HG03025 (cell line): ENCODE measurements around the gene DNAJC22.
"Not testable (repeated sequence)": the region's sequence is repeated elsewhere in the genome, so short reads cannot be mapped to it uniquely, and the experiment has no call there.

Experiments used
- ATAC-seq: cut with Tn5 transposase; IDR thresholded peaks from one replicate; pipeline ENCODE4 v1.9.1; 2021; ENCODE audit warnings: mild to moderate bottlenecking, moderate library complexity; ENCODE audit not compliant: unreplicated experiment, low FRiP score

The DNAJC22 gene

DNA sequence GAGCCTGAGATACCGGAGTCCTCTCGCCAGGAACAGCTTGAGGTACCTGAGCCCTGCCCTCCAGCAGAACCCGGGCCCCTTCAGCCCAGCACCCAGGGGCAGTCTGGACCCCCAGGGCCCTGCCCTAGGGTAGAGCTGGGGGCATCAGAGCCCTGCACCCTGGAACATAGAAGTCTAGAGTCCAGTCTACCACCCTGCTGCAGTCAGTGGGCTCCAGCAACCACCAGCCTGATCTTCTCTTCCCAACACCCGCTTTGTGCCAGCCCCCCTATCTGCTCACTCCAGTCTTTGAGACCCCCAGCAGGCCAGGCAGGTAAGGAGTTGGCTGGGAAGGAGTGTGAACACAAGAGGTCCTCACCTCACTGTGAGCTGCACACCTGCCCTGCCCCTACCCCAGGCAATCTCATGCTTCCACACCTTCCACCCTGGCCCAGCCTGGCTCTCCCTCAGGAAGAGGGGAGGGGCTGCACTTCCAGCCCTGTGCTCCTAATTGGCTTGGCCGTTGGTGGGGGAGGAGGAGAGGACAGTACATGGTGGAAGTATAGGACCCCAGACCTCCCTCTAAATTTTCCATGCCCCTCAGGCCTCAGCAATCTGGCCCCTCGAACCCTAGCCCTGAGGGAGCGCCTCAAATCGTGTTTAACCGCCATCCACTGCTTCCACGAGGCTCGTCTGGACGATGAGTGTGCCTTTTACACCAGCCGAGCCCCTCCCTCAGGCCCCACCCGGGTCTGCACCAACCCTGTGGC, 15.9 kb upstream of the DNAJC22 start:
- ATAC-seq: no peak

DNA sequence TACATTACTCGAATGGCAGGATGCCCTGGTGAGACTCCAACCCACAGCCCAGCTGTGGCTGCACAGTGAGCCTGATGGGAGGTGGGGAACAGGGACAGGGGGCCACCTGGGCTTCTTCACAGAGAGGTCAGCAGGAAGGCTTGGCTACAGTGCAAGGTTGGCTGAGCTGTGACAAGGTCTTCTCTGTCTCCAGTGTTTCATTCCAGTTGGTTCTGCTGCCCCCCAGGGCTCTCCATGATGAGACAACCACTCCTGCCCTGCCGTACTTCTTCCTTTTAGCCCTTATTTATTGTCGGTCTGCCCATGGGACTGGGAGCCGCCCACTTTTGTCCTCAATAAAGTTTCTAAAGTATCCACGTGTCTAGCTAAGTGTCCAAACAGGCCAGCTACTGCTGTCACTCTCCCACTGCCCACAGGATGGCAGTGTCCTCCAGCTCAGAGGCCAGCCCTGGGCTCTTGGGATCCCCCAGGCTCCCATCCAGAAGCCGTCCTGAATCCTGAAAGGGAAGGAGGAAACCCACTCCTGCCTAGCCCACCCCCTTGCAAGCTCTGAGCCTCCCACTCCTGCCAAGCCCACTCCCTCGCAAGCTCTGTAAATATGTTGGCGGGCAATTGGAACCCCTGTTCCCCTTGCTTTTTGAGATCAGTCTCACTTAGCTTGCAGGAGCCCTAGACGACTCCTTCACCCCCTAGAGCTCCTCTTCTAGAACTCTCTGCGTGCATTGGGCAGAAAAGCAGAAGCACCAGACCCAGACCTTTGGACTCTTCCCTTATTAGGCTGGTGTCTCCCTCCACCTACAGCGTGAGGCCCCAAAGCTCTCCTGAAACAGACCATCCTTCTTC, 15.1 kb upstream of the DNAJC22 start:
- ATAC-seq: no peak

DNA sequence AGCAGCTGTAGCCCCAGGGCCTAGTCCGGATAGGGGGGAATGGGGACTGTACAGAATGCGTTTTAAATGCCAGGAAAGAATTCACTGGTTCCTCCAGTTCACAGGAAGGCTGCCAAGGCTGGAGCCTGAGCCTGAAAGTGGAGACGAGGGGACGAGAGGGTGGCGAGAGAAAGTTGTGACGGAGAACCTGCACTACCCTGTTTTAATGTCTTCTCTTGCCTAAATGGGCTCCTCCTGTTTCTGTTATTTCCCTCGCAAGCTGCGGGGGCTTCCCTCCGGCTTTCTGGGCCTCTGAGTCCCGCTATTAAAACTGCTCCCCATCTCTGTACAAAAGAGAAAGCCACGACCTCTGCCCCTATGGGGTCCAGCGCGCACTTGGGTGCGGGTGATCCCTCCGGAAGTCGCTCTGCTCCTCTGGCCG, 14.2 kb upstream of the DNAJC22 start:
- no peak for ATAC-seq

DNA sequence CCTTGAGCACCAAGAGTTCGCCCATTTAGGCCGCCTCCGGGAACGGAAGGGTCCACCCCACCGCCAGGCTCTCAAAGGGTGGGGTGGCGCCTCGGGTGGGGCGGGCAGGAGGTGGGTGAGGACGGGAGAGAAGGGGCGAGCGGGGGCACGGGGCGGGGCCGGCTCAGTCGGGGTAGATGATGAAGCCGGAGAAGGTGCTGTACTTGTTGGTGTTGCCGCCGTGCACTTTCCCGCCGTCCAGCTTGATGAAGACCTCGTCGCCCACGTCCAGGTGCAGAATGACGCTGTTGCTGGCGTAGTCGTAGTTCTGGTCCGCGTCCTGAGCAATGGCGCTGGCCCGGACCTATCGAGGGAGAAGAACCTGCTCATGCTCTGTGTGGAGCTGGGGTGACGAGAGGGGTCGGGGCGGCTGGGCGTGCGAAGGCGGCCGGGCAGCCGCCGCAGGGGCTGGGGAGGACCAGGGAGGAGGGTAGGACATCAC, 13.8 kb upstream of the DNAJC22 start:
- no peak for ATAC-seq

DNA sequence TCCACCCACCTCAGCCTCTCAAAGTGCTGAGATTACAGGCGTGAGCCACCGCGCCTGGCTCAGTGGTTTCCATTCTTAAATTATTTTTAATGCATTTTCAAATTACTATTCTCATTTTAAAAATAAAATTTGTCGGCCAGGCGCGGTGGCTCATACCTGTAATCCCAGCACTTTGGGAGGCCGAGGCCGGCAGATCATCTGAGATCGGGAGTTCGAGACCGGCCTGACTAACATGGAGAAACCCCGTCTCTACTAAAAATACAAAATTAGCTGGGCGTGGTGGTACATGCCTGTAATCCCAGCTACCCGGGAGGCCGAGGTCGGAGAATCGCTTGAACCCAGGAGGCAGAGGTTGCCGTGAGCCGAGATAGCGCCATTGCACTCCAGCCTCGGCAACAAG, 12.9 kb upstream of the DNAJC22 start:
- ATAC-seq: not testable (repeated sequence)

DNA sequence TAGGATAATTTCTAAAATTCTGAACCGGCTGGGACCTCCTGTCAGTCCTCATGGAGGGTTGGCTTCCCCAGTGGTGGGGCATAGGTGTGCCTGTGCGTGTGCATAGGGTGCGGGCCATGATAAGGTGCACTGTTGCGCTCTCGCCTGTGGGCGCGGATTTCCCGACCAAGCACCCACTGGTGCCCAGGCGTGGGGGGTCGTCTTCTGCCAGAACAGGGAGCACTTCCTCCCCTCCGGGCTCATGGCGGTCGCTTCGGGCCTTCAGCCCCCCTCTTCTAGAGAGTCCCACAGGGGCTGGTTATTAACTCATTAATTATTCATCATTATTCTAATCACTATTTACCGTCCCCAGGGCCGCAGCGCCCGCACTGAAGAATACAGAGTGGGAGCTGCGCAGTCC, 12.5 kb upstream of the DNAJC22 start:
- ATAC-seq: no peak

DNA sequence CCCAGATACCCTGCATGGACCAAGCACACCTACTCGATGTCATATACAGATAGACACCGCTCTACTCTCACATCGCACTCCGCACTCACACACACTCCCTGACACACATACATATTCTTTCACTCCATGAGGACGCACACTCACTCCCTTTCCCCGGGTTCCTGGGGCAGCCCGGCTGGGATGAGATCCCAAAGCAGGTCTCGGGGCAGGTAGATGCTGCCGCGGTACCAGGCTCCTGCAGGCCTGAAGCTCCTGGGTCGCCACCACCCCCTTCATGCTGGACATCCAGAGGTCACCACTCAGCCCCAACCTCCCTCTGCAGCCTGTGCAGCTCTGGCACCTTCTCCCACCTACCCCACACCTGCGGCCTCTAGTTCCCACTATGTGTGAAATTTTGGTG, 12.0 kb upstream of the DNAJC22 start:
- no peak for ATAC-seq

DNA sequence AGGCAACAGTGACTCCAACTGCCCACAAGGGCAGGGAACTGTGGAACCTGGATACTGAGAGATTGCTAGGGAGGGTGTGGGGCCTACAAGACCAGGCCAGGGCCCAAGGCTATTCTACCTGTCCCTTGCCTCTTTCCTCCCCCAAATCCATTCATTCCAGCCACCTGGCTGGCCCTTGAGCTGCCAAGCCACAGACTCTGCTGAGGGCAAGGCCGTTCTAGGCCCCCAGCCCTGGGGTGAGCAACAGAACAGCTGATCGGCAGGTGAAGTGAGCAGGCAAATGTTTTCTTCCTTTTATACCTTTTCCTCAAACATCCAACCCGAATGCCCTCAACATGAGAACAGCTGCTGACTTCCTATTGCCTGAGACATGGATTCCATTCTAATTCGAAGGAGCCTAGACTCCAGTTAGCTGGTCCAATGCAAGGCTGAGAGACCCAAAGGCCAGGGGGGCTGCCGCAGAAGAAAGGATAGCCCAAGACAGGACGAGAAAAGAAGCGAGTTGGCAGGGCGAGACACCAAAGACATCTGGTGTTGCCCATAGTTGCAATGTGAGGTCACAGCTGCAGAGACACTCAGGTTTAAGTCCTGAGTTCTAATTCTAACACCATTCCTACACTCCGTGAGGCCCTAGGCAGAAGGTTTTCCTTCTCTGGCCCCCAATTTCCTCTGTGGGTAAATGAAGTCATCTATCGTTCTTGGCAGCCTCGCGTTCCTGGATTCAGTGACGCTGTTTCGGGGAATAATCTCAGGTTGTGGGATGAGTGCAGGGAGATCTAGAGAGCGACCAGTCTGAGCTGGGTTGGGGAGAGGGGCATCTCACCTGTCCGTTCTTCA, 11.4 kb upstream of the DNAJC22 start:
- ATAC-seq: no peak

DNA sequence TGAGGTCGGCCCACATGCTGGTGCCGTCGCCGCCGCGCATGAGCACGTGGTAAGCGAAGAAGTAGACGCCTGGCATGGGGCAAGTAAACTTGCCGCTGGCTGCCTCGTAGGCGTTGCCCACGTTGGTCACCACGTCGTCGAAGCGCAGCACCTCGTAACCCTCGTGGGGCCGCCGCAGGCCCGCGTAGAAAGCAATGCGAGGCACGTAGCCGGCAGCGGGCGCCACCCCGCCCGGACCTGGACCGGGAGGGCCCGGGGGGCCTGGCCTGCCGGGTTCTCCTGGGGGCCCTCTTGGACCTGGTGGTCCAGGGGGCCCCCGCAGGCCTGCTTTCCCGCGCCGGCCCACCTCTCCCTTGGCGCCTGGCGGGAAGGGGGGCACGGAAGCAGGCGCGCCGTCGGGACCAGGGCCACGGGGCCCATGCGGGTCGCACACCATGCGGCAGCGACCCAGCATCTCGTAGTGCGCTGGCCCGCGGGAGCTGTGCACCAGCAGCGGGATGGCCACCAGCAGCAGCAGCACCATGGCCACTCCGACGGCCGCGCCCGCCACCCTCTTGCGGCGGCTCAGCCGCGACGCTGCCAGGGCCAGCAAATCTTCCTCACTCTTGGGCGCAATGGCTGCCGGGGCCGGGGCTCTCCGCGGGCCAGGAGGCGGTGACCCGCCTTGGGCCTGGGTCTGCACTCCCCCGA, 10.6 kb upstream of the DNAJC22 start:
- ATAC-seq: no peak

DNA sequence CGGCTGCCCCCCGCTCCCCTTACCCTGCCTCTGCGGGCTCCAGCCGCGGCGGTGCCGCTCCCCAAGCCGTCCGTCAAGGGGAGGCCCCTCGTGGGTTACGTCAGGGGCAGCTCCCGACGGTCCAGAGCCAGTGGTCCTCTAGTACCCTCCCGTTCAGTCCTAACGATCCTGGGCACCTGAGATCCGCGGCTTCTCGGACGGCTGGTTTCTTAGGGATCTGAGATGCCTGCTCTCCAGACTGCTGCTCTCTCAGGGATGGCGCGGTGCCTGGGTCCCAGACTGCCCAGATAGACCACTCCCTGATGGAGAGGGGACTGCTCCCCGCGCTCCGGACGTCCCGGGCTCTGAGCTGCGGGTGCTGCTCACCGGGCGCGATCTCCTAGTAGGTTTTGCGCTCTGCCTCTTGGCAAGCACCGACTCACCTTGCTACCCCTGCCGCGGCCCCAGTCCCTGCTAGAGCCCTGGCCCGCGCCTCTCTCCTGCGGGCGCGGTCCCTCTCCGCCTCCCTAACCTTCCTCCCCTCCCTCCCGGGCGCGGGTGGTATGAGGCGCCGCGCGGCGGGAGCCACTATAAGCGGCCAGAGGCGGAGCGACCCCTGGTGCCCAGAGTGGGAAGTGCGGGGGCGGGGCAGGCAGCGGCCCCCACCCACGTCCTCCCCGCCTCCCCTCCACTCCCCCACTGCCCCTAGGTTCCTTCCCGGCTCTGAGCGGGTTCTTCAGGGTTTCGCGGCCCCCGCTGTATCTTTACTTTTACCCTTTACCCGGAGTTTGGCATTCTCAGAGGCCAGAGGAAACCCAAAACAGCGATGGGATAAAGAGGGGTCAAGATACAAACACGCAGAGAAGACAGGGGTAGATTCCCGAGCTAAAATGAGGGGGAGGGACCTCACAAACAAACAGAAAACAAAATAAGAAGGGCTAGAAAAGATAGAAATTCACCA, 9.8 kb upstream of the DNAJC22 start, which contains the start of gene C1QL4:
C1QL4 (minus strand) TSS at position 544 of the 940 bp plus-strand sequence. CDS start 711 bp downstream, outside the sequence.
- peak; percentile 48 for ATAC-seq

DNA sequence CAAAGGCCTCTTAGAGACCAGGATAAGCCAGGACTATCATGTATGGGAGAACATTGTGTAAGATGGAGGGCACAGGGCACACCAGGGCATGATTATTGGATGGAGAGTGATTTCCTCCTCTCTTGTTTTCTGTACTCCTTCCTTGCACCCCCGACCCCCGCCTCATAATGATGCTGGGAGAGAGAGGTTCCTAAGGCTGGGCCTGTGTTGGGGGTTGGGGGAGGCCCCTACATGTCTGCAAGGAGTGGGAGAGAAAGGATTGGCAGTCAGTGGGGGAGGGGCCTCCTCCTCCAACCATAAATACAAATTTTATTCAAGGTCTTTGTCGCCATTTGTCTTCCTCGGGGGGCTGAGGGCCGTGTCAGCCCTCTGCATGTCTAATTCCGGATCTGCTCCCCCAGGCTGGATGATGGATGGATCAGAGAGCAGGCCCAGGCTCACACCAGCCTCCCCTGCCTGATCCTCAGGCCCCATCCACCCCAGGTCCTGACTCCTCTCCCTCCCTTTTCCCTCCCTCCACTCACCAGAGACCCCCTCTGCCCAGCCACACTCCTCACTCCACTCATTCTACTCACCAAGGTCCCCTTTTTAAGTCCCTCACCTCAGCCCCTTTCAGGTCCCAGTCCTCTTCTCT, 7.7 kb upstream of the DNAJC22 start:
- no peak for ATAC-seq

DNA sequence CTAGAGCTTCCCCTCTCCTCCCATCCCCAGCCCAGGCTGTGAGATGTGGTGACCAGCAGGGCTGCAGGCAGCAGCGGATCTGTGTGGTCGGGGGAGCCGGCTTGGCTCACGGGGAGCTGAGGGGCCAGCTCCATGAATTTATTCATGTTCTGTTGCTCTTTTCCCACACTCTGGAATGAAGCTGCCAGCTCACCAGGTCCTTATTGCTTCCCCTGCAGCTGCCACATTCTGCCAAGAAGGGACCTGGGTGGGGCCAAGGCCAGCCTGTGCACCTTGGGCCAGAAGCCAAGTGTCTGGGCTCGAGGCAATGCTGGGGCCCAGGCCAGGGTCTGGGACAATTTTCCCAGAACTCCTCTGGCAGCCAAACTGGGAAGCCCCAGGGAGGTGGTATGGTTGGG, 7.2 kb upstream of the DNAJC22 start:
- ATAC-seq: no peak

DNA sequence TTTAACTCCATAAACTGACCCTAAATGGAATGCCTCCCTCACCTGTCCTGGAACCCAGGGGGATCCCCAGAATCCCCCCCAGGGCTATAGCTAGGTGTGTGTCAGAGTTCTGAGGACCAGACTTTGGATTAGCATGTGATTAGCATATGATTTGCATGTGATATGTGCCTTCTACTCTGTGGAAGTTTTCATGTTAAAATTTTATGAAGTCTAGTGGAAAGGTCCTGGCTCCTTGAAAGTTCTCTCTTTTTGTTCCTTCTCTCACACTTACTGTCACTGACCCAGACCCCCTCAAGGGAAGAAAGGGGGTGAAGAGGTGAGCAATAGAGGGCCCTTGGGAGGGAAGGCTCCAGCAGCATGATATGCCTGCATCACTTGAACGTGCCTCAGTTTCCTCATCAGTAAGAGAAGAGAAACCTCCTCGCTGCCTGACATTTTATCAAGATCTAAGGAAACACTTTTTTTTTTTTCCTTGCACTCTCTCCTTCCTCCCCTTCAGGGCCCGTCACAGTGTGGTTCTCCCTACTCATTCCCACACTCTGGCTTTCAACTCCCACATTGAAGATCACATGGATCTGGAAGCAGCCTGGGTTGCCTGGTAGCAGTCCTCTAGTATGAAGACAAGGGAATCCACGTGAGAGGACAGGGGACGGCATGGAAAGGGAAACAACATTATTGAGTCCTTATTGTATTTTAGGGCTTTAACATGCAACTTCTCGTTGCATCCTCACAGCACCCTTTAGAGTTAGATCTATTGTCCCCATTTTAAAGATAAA, 6.4 kb upstream of the DNAJC22 start:
- ATAC-seq: no peak

DNA sequence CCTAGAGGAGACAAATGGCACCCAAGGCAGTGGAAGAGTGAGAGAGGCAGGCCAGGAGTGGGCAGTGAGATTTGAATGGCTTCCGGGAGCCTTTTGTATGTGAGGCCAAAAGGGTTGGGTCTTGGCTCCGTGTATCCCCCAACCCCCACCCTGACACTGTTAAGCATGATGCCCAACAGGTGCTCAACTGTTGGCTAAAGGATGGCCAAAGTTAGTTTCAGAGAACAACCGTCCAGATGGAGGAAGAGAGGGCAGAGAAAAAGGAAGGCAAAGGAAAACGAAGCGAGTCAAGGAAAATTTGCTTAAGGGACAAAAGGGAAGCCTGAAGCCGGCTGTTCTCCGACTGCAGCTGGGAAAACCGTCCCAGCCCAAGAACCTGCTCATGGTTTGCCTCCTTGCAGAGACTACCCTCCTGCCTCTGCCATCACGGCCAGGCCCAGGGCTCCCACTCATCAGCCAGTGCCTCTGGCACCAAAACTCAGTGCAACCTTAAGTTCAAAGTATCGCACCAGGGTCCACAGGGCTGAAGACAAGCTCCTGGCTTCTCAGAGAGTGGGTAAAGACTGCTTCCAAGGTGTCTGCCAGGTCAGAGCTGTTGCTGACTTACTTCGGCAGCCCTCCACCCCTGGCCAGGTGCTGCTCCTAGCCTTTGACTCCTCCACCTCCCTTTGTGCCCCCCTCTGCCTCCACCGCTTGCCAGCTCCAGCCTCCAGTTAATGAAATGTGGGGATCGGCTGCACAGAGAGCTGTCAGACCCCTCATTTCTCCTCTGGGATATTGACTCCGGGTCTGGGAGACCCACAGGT, 5.5 kb upstream of the DNAJC22 start:
- no peak for ATAC-seq

DNA sequence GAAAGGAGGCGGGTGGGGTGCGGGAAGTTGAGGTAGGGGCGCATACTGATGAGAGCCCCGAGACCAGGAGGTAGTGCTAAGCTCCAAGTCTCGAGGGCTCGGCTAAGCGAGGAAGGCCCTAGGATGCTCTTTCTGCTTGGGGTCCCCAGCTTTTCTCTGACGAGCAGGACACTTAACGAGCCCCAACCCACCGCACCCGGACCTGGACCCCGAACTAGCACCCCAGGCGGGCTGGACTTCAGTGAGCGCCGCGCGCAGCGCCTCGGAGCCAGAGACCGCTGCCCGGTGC, 5.0 kb upstream of the DNAJC22 start:
- ATAC-seq: no peak

DNA sequence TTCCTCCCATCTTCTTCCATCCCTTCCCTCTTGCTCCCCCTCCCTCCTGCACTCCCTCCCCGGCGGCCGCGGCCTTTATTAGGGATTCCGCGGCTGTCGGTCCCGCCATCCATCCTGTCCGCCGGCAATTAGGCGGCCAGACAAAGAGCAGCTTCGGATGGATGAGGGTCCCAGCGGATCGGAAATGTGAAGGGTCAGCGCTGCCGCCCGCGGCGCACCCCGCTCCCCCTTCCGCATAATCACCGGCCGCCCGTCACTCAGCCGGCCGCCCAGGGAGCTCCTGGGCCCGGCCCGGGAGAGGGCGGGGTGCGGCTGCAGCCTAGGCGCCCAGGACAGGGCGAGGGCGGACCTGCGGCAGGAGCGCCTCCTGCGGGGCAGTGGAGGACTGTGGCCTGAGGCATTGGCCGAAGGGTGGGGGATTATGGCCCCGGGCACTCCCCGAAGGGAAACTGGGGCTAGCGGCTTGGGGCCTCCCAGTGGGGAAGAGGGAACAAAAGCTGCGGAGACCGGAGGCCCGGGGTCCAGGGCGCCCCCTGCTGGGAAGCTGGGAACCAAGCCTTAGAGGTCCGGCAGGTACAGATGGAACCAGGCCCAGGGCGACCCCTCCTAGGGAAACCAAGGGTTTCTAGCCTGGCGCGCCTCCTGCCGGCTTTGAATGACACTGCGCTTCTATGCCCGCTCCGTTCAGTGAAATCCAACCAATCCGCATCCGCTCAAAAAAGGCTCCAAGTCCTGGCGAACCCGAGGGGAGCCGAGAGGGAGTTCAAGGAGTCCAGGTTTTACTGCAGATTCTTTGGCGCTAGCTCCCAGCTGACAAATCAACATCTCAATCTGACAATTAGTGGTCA, 4.4 kb upstream of the DNAJC22 start:
- peak; percentile 54 for ATAC-seq
